ENCODE data around the gene KLF16.

Gene KLF16

GRCh38 chr19:1823020-1823419 is 40.4 kb downstream of the KLF16 start:
- DNase-seq (ENCODE audit: low read depth in 2 of 2) = no peak

DNA sequence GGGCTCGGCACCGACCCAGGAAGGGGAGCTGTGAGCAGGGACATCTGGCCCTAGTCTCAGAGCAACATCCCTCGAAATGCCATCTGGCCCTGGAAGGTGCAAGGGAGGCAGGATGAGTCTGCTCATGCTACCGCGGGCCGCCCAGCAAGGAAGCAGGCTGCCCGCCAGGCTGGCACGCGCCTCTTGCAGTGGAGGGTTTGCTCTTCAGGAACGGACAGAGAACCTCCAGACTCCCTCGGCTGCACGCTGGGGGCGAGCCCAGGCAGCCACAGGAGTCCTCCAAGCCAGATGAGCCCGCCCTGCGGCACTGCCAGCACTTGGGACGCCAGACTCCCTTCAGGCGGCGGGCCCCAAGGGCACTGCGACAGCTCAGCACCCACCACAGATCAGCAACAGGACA is 41.2 kb downstream of the KLF16 start:
- DNase-seq (ENCODE audit: low read depth in 2 of 2) = no peak

DNA sequence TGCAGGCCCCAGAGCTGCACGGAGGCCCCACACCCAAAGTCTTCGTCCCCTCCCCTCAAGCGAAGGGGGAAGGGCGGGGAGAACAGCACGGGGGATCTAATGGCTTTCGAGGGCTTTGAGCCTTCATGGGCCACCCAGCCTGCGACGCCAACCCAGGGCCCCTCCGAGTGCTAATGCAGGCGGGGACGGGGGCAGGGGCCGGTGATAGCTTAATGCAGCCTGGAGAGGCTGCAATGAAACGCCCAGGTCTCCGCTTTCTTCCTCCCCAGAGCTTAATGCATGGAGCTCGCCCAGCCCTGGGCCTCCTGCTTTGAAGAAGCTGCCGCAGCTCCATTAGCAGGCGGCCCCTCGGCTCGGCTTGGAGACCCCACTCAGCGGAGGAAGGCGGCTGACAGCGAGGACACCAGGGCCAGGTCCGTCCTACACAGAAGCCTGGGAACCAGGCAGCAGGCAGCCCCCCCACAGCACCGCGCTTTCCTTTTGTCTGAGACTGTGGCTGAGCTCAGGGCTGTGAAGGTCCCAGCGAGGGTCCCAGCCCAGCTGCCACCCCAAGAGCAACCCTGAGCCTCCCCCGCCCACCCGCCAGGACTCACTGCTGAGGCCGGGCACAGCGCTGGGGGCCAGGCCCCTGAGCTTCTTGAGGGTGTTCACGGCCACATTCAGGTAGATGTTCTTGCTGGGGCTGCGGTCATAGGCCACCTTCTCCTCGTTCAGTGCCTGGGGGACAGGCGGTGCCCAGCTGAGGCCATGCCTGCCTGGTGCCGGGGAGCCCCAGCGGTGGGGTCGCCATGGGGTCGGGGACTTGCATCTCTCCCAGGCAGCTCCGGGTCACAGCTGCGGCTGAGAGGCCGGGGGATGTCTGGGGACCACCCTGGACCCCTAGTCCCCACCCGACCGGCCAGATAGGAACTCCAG is 43.8 kb downstream of the KLF16 start:
- DNase-seq (ENCODE audit: low read depth in 2 of 2) = no peak

- no peak for DNase-seq (ENCODE audit: low read depth in 2 of 2)
Measured at GRCh38 chr19:1818549-1819195, 44.7 kb downstream of the KLF16 start.

DNA sequence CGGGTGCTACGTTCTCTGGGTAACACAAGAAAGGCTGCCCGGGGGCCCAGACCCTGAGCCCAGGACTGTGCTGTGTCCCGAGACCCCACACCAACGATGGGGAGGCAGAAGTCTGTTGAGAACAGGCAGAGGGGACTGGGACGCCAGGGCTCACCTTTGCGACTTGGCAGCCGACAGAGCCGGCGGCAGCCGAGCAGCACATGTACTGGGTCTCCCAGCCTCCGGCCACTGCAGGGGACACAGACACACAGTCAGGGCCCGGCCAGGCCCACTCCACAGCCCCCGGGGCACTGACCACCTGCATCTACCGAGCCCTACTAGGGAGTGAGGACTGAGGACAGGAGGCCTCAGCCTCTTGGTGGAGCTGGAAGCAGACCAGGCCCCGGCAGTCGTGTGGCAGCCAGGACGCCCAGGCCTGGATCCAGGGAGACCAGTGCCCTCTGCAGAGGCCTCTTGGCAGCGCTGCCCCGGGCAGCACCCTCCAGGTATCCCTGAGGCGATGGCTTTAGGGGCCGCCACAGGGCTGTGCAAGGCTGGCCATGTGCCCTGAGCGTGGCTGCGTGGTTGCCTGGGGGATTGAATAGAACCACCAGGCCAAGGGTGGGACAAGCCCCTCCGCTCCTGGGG is 45.7 kb downstream of the KLF16 start:
- DNase-seq (ENCODE audit: low read depth in 2 of 2) = no peak

DNA sequence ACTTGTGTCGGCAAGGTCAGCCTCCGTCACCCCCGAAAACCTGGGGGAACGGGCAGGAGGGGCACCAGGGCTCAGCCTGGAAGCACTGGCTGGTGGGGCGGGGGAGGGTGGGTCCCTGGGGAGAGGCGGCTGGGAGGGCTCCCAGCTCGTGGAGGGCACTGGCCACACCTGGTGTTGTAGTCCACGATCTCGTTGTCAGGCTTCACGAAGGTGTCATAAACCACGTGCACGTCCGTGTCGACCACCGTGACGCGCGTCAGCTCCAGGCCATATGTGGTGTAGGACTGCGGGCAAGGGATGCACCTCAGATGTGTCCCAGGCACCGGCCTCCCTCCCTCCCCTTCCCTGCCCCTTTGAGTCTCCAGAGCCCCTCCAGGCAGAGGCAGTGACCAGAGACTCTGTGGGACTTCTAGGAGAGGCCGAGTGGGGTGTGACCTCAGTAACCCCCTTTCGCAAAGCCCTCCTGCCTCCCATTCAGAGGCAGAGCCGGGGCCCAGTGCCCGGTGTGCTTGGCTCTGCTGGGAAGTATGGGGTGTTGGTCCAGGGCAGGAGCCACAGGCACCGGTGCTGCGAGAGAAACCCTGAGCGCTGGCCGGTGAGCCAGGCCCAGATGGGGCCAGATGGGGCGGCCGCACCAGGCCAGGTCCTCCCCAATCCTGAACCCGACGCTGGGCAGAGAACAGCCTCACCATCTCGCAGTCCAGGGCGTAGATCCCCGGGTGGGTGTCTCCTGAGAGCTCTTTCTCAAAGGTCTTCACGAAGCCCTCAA is 46.7 kb downstream of the KLF16 start:
- DNase-seq (ENCODE audit: low read depth in 2 of 2) = no peak

DNA sequence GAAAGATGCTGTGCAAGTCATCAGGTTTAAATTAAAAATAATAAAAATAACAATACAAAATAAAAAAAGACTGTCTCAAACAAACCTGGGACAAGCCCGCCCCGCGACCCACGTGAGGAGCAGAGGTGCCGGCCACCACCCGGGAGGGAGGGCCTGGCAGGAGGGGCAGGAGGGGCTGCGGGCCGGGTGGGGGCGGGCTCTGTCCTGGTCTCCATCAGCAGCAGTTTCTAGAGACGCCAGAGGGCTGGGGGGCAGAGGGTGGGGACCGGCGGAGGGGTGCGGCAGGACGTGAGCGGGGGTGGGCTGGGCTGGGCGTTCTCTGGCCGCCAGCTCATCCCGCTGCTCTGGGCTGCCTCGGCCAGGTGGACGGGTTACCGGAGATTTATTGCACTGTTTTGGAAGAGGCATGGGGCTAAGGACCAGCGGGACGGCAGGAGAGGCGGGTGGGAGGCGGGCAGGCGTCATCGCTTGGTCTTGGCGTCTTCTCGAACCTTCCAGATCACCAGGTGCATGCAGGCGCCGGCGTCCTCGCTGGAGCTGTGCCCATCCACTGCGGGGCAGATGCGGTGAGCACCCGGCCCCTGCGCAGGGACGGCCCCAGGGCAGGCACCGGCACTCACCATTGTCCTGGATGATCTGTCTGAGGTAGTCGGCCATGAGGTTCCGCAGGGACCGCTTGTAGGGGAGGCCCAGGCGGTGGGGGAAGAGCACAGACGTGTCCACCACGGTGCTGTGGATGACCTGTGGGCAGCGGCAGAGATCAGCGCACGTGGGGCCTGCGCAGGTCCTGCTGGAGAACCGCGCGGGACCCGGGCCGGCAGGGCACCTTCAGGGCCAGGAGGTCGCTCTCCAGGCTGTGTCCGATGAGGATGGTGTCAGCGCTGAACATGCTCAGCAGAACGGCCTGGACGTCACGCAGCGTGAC is 47.5 kb downstream of the KLF16 start:
- no peak for DNase-seq (ENCODE audit: low read depth in 2 of 2)

DNA sequence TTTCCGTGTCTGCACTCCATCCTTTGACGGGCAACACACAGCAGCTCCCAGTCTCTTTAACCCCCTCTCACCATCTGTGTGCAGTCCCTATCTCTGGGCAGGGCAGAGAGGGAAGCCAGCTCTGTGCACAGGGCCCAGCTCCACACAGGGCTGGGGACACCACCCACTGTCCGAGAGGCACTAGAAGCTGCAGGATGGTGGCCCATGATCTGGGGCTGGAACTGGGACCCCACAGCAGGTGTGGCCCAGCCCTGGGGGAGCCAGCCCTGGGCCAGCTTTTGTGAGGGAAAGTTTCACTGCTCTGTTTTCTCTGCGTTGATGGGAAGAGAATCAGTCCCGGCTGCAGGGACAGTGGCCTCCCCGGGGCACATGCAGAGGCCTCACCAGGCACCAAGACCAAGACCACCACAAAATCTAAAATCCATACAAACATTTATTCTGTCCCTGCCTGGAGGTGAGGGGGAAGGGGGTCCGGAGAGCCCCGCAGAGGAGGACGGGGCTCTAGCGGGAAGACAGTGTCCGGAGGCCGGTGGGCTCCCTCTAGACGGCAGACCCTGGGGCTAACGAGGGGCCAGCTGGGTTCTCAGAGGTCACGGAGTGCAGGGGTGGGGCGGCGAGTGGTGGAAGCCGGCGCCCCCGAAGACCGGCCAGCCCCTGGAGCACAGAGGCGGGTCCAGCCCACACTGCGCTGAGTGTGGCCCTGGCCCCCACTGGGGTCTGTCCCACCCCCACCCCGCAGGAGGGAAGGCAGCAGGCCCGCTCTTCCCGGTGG is 48.4 kb downstream of the KLF16 start:
- no peak for DNase-seq (ENCODE audit: low read depth in 2 of 2)

DNA sequence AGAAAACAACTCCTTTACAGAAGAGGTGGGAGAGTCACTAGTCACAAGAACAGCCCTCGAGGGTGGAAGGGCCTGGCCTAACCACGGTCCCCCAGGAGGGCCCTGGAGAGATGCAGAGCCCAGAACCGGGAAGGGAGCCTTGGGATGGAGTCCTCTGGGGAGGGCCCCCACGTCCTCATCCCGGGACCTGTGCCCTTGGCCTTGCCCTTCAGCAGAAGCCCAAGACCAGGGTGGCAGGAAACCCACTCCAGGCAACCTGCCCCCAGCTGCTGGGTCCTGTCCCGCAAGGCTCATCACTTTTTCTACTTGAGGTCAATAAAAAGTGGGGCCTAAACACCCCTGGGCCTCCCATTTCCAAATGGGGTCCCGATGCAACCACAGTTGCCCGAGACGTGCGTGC is 49.0 kb downstream of the KLF16 start:
- no peak for DNase-seq (ENCODE audit: low read depth in 2 of 2)

DNA sequence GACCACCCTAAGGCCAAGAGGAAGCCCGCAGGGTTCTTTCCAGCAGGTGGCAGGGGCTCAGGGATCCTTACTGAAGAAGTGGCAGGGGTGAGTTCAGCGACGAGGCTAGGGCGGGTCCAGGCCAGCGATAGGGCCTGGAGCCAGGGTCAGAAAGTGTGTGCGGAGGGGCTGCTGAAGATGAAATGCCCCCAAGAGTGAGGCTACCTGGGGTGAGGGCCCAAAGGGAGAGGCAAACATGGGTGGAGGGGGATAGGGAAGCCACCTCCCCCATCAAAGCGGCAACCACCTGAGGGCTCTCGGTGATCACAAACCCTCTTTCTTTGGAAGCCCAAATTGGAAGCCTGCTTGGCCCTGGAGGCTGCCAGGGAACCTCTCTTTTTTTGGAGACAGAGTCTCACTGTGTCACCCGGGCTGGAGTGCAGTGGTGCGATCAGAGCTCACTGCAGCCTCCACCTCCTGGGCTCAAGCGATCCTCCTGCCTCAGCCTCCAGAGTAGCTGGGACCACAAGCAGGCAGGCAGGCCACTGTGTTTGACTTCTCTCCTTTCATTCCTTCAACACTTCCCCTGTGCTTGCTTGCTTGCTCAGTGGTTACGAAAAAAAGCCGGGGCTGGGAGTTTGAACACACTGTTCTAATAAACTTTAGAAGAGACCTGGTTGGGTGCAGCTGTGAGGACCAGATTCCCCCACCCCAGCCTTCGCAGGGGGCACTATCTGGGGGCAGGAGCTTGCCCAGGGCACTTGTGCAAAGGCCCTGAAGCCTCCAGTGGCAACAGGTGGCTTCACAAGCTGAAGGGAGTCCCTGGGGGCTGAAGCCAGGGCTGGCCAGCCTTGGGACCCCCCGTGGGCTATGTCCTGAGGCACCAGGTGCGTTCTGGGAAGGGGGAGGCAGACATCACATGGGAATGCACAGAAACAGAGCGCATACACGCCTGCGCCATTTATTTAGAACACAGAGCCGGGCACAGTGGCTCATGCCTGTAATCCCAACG is 49.9 kb downstream of the KLF16 start:
- DNase-seq (ENCODE audit: low read depth in 2 of 2) = no peak

DNA sequence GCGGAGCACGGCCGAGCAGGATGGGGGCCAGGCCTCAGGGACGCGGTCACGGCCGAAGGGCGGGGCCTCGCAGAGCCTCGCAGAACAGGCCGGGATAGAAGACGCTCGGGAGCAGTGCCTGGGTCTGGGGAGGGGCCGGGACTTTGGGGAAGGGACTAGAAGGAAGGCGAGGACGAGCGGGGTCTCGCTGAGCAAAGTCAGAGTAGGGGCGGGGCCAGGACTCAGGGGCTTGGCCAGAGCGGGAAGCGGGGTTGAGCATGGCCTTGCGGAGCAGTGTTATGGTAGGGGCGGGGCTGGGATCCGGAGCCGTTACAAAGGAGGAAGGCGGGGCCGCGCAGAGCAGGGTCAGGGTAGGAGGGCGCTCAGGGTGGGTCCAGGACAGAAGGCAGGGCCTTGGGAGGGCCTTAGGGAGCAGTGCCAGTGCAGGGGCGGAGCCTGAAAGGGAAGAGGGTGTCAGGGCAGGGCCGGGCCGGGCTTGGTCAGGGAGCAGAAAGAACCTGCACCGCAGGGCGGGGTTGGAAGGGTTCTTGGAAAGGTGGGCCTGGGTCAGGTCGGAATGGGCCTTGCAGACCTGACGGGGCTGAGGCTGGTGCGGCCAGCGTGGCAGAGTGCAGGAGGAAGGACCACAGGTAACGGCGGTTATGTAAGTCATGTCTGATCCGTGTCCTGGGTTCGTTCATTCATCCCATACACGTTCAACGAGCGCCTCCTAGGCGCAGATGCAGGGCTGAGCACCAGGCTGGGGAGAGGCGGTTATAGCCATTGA is 50.8 kb downstream of the KLF16 start:
- peak; percentile 53 to 68 for DNase-seq (ENCODE audit: low read depth in 2 of 2)

DNA sequence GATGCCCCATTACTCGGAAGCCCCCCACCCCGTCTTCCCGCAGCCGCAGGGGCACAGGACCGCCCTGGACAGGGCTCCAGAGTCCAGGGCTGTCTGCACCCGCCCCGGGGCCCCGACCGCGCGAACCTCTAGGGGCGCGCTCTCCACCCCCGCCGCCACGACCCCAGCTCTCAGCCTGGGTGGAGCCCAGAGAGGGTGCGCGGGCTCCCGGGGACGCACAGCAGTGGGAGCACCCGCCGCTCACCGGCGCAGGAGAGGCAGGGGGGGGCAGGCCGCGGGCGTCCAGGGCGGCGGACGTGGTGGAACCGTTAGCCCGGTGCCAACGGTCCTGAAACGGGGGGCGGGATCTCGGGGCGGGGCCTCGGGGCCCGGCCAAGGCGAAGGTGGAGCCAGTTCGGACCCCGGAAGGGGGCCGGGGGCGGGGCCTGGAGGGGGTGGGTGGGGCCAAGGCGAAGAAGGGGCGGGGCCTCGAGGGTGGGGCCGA is 51.4 kb downstream of the KLF16 start, which contains the start of gene ATP8B3:
Gene ATP8B3, minus strand, starts transcription at position 335 of the 484 bp plus-strand sequence. CDS start 540 bp downstream, outside the sequence.
- DNase-seq (ENCODE audit: low read depth in 2 of 2) = peak; percentile 47 to 66

DNA sequence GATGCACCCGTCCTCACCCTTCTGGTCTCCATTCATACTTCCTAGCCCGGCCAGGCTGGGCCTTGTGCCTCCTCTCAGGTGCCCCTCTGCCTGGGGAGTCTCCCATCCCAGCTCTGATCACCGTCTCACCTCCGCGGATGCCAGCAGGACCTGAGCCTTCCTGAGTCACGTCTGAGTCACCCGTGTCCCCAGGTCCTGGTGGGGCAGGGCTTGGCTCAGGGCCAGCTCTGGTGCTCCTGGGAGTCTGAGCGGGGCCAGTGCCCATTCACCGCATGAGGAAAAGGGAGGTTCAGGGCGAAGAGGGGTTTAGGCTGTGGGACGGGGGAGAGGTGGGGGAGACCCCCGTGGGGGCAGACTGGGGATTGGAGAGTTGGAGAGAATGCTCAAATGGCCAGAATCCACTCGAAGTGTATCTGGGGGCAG is 51.9 kb downstream of the KLF16 start:
- DNase-seq (ENCODE audit: low read depth in 2 of 2) = peak; percentile 36 to 47

DNA sequence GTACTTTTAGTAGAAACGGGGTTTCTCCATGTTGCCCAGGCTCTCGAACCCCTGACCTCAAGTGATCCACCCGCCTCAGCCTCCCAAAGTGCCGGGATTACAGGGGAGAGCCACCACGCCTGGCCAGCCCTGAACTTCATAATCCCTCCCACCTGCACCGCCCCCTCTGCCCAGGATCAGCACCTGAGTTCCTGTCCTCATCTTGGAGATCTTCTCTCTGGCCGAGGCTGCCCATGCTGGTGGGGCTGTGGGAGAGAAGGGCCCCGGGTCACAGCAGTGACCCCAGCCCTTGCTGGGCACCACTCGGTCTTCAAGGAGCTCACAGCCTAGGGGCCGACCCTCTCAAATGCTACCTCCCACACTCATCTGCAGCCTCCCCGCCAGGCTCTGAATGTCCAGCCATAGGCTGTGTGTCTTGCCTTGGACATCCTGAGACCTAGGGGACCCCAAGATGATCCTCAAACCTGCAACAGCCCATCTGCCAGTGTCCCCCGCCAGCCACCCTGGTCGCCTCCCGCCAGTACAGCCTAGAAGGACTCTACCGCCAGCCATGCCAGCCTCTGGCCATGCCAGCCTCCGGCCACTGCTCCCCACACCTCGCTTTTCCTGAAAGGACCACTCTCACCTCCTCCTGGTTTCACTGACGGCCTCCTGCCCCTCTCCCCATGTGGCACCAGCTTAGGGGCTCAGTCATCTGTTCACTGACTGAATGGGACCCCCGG is 52.8 kb downstream of the KLF16 start:
- DNase-seq (ENCODE audit: low read depth in 2 of 2) = no peak

- DNase-seq (ENCODE audit: low read depth in 2 of 2) = no peak
Measured at GRCh38 chr19:1809678-1810077, 53.7 kb downstream of the KLF16 start.

GRCh38 chr19:1808395-1808731 is 55.0 kb downstream of the KLF16 start:
- DNase-seq (ENCODE audit: low read depth in 2 of 2) = no peak

DNA sequence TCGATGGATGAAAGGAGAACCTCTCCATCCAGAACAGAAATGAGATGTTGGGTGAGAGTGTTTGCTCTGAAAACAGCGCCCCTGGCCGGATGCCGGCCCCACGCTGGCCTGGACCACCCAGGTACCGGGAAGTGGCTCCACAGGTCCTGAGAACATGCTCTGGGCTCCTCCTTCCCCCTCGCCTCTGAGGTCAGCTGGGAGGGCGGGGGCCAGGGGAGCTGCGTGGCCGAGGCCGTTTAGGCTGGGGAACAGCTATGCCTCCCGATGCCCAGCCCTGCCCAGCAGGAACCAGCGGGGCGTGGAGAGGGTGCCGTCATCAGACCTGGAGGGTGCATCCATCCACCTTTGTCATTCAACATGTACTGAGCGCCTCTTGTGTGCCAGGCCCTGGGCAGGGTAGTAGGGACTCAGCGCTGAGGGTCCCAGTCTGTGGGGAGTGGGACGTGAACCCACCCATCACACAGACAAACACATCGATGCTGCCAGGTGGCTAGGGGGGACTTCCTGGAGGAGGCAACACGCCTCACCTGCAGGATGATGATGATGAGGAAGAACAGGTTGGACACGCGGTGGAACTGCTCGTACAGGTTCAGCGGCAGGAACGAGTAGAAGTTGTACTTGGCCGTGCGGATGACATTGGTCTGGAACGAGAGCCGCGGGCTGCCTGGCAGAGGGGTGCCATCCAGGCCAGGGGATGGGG is 55.5 kb downstream of the KLF16 start:
- no peak for DNase-seq (ENCODE audit: low read depth in 2 of 2)

All from stimulated activated CD4-positive, alpha-beta T cell treated with anti-CD3 and anti-CD28 coated beads, Interleukin-1b, Interleukin-23, amount 100 ng/mL, for 4 hours (primary cell).